DOHH2 (cell line): ENCODE results near the gene LARGE1.

Experiments
- H3F3A ChIP-seq: fragments of 200-600 bp; sonication (generic), shearing (Covaris generic); 2 replicates; pipeline ENCODE4 v1.6.0; 2016; ENCODE audit warnings: antibody characterized with exemption, mild to moderate bottlenecking; ENCODE audit not compliant: control insufficient read depth, insufficient read depth
- H3K27ac ChIP-seq: fragments of 200-600 bp; sonication (generic); 2 replicates; pipeline ENCODE4 v1.5.1; 2014; ENCODE audit warnings: low read depth, mild to moderate bottlenecking, low read length, moderate library complexity
- H3K27me3 ChIP-seq: fragments of 200-600 bp; sonication (generic); 2 replicates; pipeline ENCODE4 v1.6.1; 2014; ENCODE audit warnings: mild to moderate bottlenecking, low read length, mixed read lengths; ENCODE audit not compliant: control insufficient read depth
- H3K36me3 ChIP-seq: fragments of 200-600 bp; sonication (generic); 2 replicates; pipeline ENCODE4 v1.6.1; 2014; ENCODE audit warnings: mild to moderate bottlenecking, low read length, moderate library complexity, mixed read lengths; ENCODE audit not compliant: control insufficient read depth
- H3K4me1 ChIP-seq: fragments of 200-600 bp; sonication (generic); 2 replicates; pipeline ENCODE4 v1.6.1; 2014; ENCODE audit warnings: mild to moderate bottlenecking, low read length, mixed read lengths; ENCODE audit not compliant: control insufficient read depth
- H3K4me2 ChIP-seq: fragments of 200-600 bp; sonication (generic); 2 replicates; pipeline ENCODE4 v1.6.0; 2014; ENCODE audit warnings: mild to moderate bottlenecking, low read length, moderate library complexity
- H3K4me3 ChIP-seq: fragments of 200-600 bp; sonication (generic); 2 replicates; pipeline ENCODE4 v1.5.1; 2014; ENCODE audit warnings: mild to moderate bottlenecking, low read length, mixed read lengths
- H3K79me2 ChIP-seq: fragments of 200-600 bp; sonication (generic); 2 replicates; pipeline ENCODE4 v1.6.1; 2014; ENCODE audit warnings: mild to moderate bottlenecking, low read length, mixed read lengths; ENCODE audit not compliant: control insufficient read depth
- H3K9me2 ChIP-seq: fragments of 200-600 bp; sonication (generic); replicated peaks from 2 replicates; pipeline ENCODE4 v1.6.1; 2014; ENCODE audit warnings: mild to moderate bottlenecking, low read length, mixed read lengths; ENCODE audit not compliant: control insufficient read depth
- H3K9me3 ChIP-seq: fragments of 200-600 bp; sonication (generic); 2 replicates; pipeline ENCODE4 v1.6.1; 2014; ENCODE audit warnings: antibody characterized with exemption, low read length, mixed read lengths; ENCODE audit not compliant: control insufficient read depth, insufficient read depth
- H4K20me1 ChIP-seq: fragments of 200-600 bp; sonication (generic); 2 replicates; pipeline ENCODE4 v1.6.0; 2014; ENCODE audit warnings: low read depth, mild to moderate bottlenecking, antibody characterized with exemption, low read length, moderate library complexity; ENCODE audit not compliant: control insufficient read depth, insufficient read depth
- CTCF ChIP-seq: fragments of 200-600 bp; sonication (generic); IDR thresholded peaks from one replicate; pipeline ENCODE4 v1.5.1; 2014; ENCODE audit warnings: antibody characterized with exemption, mild to moderate bottlenecking, low read depth, low read length; ENCODE audit not compliant: poor library complexity, severe bottlenecking
- EZH2phosphoT487 ChIP-seq: fragments of 200-600 bp; sonication (generic); IDR thresholded peaks from 2 replicates; pipeline ENCODE4 v1.6.1; 2017; ENCODE audit warnings: borderline replicate concordance, mild to moderate bottlenecking, antibody characterized with exemption, low read length, moderate library complexity, mixed read lengths

LARGE1 gene

GRCh38 chr22:33920197-33920540, at the start of gene LARGE1:
Gene LARGE1 (minus strand): TSS chr22:33920476.
- Histone ChIP-seq H4K20me1 (no peaks in the 10 kb centered on the region), H3K4me3 (no peak within 1 kb of the TSS), H3K27ac (no peak within 1 kb of the TSS), H3K4me1 (no peaks in the 10 kb centered on the region), H3K79me2 (no peaks in the 10 kb centered on the region), H3K9me3 (no peaks in the 10 kb centered on the region), H3K4me2 (no peak within 1 kb of the TSS), H3K9me2 (no peaks in the 10 kb centered on the region), H3K36me3 (no peaks in the 10 kb centered on the region), H3K27me3 (peaks cover 13% of the 10 kb centered on the region), H3F3A (no peaks in the 10 kb centered on the region)
- TF ChIP-seq CTCF, result no peak
- no peak for TF ChIP-seq EZH2phosphoT487

GRCh38 chr22:33969045-33969444, 48.8 kb upstream of the LARGE1 start:
- Histone ChIP-seq H3K4me2 (no peak overlapping the region), H4K20me1 (no peaks in the 10 kb centered on the region), H3K9me2 (no peaks in the 10 kb centered on the region), H3K4me3 (no peak overlapping the region), H3K9me3 (no peaks in the 10 kb centered on the region), H3K79me2 (no peaks in the 10 kb centered on the region), H3K4me1 (no peaks in the 10 kb centered on the region), H3K27me3 (no peaks in the 10 kb centered on the region), H3K27ac (no peak overlapping the region), H3K36me3 (no peaks in the 10 kb centered on the region), H3F3A (no peaks in the 10 kb centered on the region)
- TF ChIP-seq CTCF (no peak), EZH2phosphoT487 (no peak)

GRCh38 chr22:33964121-33964520, 43.8 kb upstream of the LARGE1 start:
- Histone ChIP-seq H3K4me3 (no peak overlapping the region), H3K4me2 (no peak overlapping the region), H4K20me1 (no peaks in the 10 kb centered on the region), H3F3A (no peaks in the 10 kb centered on the region), H3K9me3 (no peaks in the 10 kb centered on the region), H3K27me3 (no peaks in the 10 kb centered on the region), H3K79me2 (no peaks in the 10 kb centered on the region), H3K27ac (no peak overlapping the region), H3K36me3 (no peaks in the 10 kb centered on the region), H3K4me1 (no peaks in the 10 kb centered on the region), H3K9me2 (no peaks in the 10 kb centered on the region)
- TF ChIP-seq CTCF, result no peak
- TF ChIP-seq EZH2phosphoT487, result no peak

GRCh38 chr22:33962409-33962808, 42.1 kb upstream of the LARGE1 start:
- Histone ChIP-seq H3K27me3 (no peaks in the 10 kb centered on the region), H3K9me2 (no peaks in the 10 kb centered on the region)
- no peak for TF ChIP-seq CTCF

More at GRCh38 chr22:33962409-33962808, 42.1 kb upstream of the LARGE1 start:
- Histone ChIP-seq H3K4me1 (no peaks in the 10 kb centered on the region), H3F3A (no peaks in the 10 kb centered on the region), H3K4me3 (no peak overlapping the region), H3K36me3 (no peaks in the 10 kb centered on the region), H3K9me3 (no peaks in the 10 kb centered on the region), H3K4me2 (no peak overlapping the region), H3K79me2 (no peaks in the 10 kb centered on the region), H3K27ac (no peak overlapping the region), H4K20me1 (no peaks in the 10 kb centered on the region)
